Neural crest cell (in vitro differentiated cells): ENCODE data around the gene YWHAE. TPM values are rescaled to one million over a fixed set of nuclear protein-coding genes. Genes with fewer than 3 reads are reported as not detected.

Experiments
- DNase-seq: peaks from one replicate; pipeline ENCODE4 v3.0.0; 2021; ENCODE audit warnings: low read depth, mixed read lengths, low spot score
- H3K27ac Mint-ChIP-seq: one replicate; pipeline ENCODE4 v1.8.0; 2021; ENCODE audit warnings: mild to moderate bottlenecking, mixed read lengths; ENCODE audit not compliant: unreplicated experiment
- H3K27me3 Mint-ChIP-seq: 2 replicates; pipeline ENCODE4 v1.8.0; 2021; ENCODE audit warnings: low read depth, mild to moderate bottlenecking, mixed read lengths
- H3K36me3 Mint-ChIP-seq: 2 replicates; pipeline ENCODE4 v1.8.0; 2021; ENCODE audit warnings: low read depth, mild to moderate bottlenecking, mixed read lengths
- H3K4me1 Mint-ChIP-seq: 2 replicates; pipeline ENCODE4 v1.8.0; 2021; ENCODE audit warnings: mixed read lengths
- H3K4me3 Mint-ChIP-seq: one replicate; pipeline ENCODE4 v1.8.0; 2021; ENCODE audit warnings: mild to moderate bottlenecking, mixed read lengths
- H3K9me3 Mint-ChIP-seq: 2 replicates; pipeline ENCODE4 v1.8.0; 2021; ENCODE audit warnings: mixed read lengths
- total RNA-seq: library from RNA; stranded (reverse); gene quantifications from 2 replicates; pipeline ENCODE4 v1.2.1, GENCODE V29; 2021
- TF ChIP-seq, protein P1 (sequence below): fragments of 200-600 bp; sonication (generic); conservative IDR thresholded peaks from 2 replicates; pipeline ENCODE4 v1.5.0; 2021; ENCODE audit warnings: antibody characterized with exemption, mild to moderate bottlenecking

Gene YWHAE
- total RNA-seq, 1 donor from 2014 or later: 1,231 TPM

DNA sequence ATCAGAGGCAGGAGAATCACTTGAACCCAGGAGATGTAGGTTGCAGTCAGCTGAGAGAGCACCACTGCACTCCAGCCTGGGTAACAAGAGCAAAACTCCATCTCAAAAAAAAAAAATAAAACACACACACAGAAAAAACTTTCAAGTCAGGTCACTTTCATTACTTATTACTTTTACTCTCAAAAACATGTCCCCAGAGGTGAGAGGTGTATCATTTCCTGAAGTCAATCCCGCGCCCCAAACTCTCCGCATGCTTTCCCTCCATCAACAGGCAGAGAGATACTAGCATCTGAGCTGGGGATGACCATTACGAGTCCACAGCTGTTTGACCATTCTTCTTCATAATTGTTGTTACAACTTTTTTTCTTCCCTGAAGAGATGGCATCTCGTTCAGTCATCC lies 48.7 kb downstream of the YWHAE start:
- TF ChIP-seq, protein P1, sequence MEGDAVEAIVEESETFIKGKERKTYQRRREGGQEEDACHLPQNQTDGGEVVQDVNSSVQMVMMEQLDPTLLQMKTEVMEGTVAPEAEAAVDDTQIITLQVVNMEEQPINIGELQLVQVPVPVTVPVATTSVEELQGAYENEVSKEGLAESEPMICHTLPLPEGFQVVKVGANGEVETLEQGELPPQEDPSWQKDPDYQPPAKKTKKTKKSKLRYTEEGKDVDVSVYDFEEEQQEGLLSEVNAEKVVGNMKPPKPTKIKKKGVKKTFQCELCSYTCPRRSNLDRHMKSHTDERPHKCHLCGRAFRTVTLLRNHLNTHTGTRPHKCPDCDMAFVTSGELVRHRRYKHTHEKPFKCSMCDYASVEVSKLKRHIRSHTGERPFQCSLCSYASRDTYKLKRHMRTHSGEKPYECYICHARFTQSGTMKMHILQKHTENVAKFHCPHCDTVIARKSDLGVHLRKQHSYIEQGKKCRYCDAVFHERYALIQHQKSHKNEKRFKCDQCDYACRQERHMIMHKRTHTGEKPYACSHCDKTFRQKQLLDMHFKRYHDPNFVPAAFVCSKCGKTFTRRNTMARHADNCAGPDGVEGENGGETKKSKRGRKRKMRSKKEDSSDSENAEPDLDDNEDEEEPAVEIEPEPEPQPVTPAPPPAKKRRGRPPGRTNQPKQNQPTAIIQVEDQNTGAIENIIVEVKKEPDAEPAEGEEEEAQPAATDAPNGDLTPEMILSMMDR: no peak
- H3K4me1 Mint-ChIP-seq: peaks cover 10% of the 10 kb centered on the region
- no peak for DNase-seq
- H3K4me3 Mint-ChIP-seq: no peak overlapping the region
- H3K36me3 Mint-ChIP-seq: peaks cover 33% of the 10 kb centered on the region
- H3K27ac Mint-ChIP-seq: no peak overlapping the region
- H3K27me3 Mint-ChIP-seq: no peaks in the 10 kb centered on the region
- no peaks in the 10 kb centered on the region for H3K9me3 Mint-ChIP-seq

DNA sequence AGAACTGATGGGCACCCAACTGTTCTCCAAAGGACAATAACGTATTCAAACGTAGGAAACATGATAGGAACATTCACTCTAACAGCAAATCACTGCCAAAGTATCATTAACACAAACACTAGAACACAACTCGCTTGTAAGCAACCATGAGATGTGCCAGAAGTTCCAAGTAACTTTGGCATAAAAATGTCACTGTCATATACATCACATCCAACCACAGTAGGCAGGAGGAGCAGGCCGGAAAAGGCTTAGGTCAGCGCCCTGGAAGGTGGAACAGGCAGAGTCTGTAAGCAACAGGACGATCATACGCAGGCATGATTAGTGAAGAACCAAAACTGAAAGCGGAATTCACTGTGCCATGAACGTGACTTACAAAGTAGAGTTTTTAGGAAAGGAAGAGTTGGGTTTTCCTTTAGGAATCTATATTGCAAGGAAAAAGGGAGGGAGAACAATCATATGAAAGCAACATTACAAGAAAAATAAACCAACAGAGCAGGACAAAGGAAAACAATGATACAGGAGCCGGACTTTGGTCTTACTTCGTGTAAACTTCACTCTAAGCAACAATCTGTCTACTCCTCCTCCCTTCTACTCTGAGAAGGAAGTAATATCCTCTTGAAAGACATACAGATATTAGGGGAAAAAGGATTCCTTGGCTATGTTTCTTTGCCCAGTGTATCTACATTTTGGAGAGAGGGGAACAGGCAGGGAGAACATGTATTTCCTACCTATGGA lies 52.3 kb downstream of the YWHAE start:
- Mint-ChIP-seq H3K9me3 (no peaks in the 10 kb centered on the region), H3K27ac (no peak overlapping the region), H3K4me1 (peaks cover 36% of the 10 kb centered on the region), H3K36me3 (peaks cover 38% of the 10 kb centered on the region), H3K4me3 (no peak overlapping the region), H3K27me3 (no peaks in the 10 kb centered on the region)
- TF ChIP-seq, protein P1: no peak
- DNase-seq: no peak

DNA sequence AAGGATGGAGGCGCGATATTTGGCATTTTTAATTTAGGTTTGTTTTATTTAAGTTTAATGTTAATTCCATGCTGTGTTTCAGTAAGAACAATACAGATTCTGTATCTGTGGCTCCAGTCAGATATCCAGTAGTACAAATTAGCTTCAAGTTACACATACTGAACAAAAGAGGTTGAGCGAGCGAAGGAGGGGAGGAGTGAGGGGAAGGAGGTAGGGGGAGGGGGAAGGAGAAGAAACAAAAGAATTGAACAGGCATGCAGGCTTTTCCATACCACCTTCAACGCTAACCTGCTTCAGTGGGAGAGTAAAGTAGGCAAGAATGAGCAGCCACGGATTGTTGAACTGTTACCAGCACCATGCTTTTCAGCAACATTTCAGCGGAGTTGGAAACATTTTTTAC lies 55.5 kb downstream of the YWHAE start:
- H3K27ac Mint-ChIP-seq: peak overlapping the region; percentile 72
- peak overlapping the region; percentile 54 for H3K4me3 Mint-ChIP-seq
- peaks cover 34% of the 10 kb centered on the region for H3K36me3 Mint-ChIP-seq
- H3K27me3 Mint-ChIP-seq: peaks cover 3% of the 10 kb centered on the region
- DNase-seq: no peak
- H3K9me3 Mint-ChIP-seq: no peaks in the 10 kb centered on the region
- TF ChIP-seq, protein P1: no peak
- peaks cover 41% of the 10 kb centered on the region for H3K4me1 Mint-ChIP-seq

DNA sequence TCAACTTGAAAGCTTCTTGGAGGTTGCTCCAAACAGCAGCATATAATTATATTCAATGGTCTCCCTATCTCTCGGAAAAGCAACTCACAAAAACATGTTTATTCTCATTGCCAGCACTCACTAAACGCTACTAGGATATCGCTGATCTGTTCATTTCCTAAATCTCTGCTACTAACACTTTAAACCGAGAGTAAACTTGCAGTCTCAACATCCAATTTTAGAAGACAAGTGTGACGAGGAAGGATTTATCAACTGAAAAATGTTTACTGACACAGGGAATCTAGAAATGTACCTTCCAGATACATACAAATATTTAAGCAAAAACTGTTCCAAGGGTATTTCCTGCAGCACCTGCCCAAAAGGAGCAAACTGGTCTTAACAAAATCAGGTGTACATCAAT lies 56.5 kb downstream of the YWHAE start:
- H3K4me3 Mint-ChIP-seq: no peak overlapping the region
- peaks cover 3% of the 10 kb centered on the region for H3K27me3 Mint-ChIP-seq
- TF ChIP-seq, protein P1: no peak
- H3K9me3 Mint-ChIP-seq: no peaks in the 10 kb centered on the region
- H3K4me1 Mint-ChIP-seq: peaks cover 41% of the 10 kb centered on the region
- no peak for DNase-seq
- no peak overlapping the region for H3K27ac Mint-ChIP-seq
- H3K36me3 Mint-ChIP-seq: peaks cover 34% of the 10 kb centered on the region

DNA sequence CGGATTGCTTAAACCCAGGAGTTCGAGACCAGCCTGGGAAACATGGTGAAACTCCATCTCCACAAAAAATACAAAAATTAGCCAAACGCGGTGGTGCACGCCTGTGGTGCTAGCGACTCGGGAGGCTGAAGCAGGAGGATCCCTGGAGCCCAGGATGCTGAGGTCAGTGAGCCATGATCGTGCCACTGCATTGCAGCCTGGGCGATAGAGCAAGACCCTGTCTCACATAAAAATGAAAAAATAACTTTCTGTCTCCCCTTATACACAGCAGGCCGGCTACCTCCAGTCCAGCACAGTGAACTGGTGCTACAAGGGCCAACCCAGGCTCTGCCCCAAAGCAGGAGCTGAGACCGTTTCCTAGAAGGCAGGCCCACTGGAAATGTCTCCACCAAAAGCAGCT lies 59.7 kb downstream of the YWHAE start:
- TF ChIP-seq, protein P1: no peak
- Mint-ChIP-seq H3K36me3 (peaks cover 28% of the 10 kb centered on the region), H3K27me3 (peaks cover 3% of the 10 kb centered on the region), H3K4me3 (no peak overlapping the region), H3K9me3 (no peaks in the 10 kb centered on the region), H3K4me1 (peaks cover 22% of the 10 kb centered on the region), H3K27ac (peak overlapping the region; percentile 78)
- no peak for DNase-seq
